Testis (tissue), 2 donors: ENCODE measurements around the gene MAD2L1BP.

ENCODE experiments used
- POLR2A ChIP-seq: fragments of 450-650 bp; IDR thresholded peaks from one replicate; pipeline ENCODE4 v1.6.1; 2017; ENCODE audit warnings: antibody characterized with exemption, mild to moderate bottlenecking, moderate library complexity
- TF ChIP-seq, protein P1 (sequence below), 3 experiments: fragments of 450-650 bp in 2 of 3; fragments of 200-600 bp in 1 of 3; sonication (generic) in 1 of 3; IDR thresholded peaks; one replicate each; pipeline ENCODE4 v1.5.1; 2016 to 2019; ENCODE audit warnings: antibody characterized with exemption in 3 of 3, mild to moderate bottlenecking in 2 of 3, moderate library complexity in 1 of 3

GRCh38 chr6:43614396-43614730 is 21.3 kb upstream of the MAD2L1BP start:
- TF ChIP-seq, protein P1, sequence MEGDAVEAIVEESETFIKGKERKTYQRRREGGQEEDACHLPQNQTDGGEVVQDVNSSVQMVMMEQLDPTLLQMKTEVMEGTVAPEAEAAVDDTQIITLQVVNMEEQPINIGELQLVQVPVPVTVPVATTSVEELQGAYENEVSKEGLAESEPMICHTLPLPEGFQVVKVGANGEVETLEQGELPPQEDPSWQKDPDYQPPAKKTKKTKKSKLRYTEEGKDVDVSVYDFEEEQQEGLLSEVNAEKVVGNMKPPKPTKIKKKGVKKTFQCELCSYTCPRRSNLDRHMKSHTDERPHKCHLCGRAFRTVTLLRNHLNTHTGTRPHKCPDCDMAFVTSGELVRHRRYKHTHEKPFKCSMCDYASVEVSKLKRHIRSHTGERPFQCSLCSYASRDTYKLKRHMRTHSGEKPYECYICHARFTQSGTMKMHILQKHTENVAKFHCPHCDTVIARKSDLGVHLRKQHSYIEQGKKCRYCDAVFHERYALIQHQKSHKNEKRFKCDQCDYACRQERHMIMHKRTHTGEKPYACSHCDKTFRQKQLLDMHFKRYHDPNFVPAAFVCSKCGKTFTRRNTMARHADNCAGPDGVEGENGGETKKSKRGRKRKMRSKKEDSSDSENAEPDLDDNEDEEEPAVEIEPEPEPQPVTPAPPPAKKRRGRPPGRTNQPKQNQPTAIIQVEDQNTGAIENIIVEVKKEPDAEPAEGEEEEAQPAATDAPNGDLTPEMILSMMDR (IDR thresholded peaks at IDR 0.05): no peak
- TF ChIP-seq POLR2A: no peak
